DMS114 treated with DMSO at 0.1 percent for 48 hours (cell line): ENCODE results near the gene EXOC6.
A peak's percentile ranks its signal among the peaks of the same experiment; 100 is the strongest.
"Not testable (repeated sequence)": the region's sequence is repeated elsewhere in the genome, so short reads cannot be mapped to it uniquely, and the experiment has no call there.

Source experiments
- DNase-seq: peaks from one replicate; lab custom pipeline; 2025; ENCODE audit not compliant: unreplicated experiment; lab: John Stamatoyannopoulos, UW

The EXOC6 gene

DNA sequence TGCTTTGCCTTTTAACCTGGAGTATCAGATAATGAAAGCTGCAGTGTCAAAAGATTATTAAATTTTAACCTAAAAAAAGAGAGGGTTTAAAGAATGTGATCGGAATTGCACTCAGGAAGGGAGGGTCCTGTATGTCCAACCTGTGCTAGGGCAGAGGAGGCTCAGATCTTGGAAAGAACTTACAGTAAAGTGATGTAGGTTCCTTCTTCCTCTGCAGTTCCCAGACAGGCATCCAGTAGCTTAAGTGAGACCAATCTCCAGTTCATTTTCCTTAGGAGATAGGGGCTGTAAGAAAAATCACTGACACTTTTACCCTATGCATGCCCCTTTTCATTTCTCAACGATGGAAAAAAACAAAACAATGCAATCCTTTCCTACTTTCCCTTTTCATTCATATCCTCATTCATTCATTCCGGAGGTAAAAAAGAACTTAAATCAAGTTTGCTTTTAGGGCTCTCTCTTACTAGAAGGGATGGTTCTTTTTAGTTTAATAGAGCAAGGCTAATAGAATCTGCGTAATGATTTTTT, 28.3 kb downstream of the EXOC6 start:
- no peak for DNase-seq

DNA sequence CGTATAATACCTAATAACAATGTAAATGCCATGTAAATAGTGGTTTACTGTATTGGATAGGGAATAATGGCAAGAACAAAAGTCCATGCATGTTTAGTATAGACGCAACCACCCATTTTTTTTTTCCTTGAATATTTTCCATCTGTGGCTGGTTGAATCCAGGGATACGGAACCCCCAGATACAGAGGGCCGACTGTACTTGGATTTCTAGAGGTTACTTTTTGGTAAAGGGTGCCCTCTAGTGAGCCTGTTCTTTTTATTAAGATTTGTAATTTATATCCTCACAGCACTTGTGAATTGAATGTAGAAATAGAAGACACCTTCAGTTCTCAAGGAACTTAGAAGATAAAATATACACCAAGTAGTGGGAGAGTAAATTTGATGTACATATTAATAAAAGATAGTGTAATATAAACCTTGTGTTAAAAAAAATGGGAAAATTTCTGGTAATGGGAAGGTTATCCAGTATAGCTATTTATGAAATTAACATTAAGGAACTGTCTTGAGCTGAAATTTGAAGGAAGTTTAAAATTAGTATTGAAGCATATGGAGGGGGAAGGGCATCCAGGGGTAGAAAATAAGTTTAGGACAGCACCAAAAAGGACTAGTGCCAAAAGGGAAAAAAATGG, 32.0 kb downstream of the EXOC6 start:
- peak; percentile 70 for DNase-seq

DNA sequence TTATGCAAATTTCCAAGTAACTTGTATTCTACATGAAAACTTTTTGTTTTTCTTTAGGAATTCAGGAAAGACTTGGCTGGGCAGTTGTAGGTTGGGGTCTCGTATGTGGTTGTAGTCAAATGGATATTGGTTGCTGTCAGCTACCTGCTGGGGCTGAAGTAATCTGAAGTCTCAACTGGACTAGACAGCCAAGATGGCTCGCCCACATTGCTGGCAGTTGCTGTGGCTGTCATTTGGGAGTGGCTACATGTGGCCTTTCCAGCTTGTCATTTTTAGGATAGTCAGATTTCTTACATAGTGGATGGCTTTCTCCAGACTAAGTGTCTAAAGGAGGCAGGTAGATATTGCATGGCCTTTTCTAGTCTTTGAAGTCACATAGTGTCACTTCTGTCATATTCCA, 32.6 kb downstream of the EXOC6 start:
- no peak for DNase-seq

DNA sequence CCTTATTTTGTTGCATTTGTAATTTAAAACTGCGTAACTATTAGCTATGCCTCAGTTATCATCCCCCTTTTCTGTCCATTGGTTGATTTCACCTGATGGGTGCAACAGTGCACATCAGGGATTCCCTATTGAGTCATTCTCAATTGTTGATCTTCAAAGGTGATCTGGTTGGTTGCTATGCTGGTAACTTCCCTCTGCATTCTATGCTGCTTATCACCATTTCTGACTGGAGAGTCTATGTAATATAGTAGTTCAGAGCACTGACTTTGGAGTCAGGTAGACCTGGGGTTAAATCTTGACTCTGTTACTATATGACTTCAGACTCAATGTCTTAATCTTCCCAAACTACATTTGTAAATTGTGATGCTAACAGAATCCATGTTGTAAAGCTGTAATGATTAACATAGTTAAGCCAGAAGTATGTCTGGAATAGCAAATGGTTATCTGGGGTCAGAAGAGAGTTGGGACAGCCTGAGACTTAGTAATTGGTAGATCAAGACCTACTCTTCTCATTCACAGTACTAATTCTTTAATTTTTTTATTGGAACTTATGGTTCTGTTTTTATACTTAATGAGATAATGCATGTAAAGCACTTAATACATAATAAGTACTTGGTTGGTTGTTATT, 38.1 kb downstream of the EXOC6 start:
- no peak for DNase-seq

DNA sequence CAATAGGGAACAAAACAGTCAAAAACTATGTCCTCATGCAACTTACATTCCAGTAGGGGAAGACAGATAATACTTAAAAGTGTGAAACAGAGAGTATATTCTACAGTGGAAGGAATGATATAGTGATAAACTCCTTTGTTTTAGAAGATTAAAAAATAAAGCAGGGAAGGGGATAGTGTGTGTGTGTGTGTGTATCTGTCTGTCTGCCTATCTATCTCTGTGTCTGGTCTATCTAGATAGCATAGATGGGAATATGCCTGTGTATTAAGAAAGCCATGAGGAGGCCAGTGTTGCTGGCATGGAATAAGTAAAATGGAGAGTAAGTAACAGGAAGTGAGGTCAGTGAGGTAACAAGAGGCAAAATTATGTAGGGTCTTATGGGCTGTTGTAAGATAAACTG, 42.2 kb downstream of the EXOC6 start:
- DNase-seq = no peak

DNA sequence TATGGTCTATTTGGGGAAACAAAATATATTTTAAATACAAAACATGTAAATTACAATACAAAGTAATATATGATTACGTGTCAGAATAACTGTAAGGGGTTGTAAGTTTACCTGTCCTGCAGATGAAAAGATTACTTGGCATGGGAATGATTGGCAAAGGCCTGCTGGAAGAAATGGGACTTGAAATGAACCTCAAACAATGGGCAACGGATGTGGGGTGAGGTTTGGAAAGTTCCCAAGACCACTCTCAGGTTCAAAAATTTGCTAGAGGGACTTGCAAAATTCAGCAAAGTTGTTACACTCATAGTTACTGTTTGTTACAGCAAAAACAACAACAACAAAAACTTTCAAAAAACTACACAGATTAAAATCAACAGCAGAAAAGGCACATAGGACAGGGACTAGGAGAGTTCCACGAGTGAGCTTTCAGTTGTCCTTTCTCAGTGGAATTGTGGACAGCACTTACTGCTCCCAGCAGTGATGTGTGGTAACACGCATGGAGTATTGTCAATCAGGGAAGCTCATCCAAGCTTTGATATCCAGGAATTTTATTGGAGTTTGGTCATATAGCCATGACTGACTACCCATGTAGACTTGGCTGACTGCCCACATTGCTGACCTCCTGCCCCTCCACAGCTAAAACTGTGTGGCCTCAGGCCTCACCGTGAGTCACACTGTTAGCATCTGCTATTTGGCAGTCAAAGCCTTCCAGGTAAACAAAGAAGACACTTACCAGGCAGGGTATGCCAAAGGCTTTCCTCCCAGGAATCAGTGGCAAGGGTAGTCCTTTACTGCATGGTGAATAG, 43.8 kb downstream of the EXOC6 start:
- no peak for DNase-seq

DNA sequence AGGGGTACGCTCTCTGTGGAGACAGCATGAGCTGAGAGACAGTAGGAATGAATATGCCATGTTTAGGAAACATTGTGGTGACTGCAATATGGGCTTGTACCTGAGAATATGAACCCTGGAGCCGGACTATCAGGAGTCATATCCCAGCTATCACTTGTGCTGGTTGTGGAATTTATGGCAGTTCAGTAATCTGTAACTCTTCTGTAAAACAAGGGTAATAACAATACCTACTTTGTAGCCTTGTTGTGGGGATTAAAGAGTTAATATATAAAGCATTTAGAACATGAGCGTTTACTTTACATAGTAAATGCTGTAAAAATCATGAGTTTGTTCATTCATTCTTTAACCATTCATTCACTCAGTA, 44.4 kb downstream of the EXOC6 start:
- no peak for DNase-seq

DNA sequence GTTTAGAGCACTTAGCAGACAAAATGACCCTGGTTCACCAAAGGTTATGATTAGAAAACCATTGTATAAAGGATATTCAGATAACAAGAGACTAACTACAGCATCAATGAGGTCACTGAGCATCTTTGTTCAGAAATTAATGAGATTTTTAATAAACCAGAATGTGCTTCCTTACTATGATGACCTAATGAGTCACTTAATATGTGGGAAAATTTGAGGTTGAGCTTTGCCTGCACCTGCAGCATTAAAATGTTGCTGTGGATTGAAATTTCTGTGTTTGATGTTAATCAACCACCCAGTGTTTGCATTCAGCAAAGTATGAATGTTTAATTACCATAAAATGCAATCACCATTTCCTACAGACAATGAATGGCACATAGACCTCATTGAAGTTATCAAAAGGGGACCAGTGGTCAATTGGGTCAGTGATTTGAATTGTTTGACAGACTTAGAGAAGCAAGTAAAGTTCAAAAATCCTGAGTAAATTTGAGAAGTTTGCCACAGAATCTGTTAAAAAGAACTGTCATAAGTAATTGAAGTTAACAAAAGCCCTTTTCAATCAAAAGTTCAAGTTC, 45.8 kb downstream of the EXOC6 start:
- DNase-seq = no peak

DNA sequence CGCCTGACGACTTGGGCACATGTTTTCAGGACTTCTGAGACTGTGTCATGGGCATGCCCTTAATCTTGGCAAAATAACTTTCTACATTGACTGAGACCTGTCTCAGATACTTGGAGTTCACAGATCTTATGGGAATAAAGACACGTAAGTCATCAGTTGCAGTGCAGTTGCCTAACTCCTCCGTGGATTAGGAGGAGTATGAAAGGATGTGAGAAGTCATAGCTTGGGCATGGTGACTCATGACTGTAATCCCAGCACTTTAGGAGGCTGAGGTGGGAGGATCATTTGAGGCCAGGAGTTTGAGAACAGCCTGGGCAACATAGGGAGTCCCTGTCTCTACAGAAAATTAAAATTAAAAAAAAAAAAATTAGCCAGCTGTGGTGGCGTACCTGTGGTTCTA, 49.6 kb downstream of the EXOC6 start:
- DNase-seq = no peak

DNA sequence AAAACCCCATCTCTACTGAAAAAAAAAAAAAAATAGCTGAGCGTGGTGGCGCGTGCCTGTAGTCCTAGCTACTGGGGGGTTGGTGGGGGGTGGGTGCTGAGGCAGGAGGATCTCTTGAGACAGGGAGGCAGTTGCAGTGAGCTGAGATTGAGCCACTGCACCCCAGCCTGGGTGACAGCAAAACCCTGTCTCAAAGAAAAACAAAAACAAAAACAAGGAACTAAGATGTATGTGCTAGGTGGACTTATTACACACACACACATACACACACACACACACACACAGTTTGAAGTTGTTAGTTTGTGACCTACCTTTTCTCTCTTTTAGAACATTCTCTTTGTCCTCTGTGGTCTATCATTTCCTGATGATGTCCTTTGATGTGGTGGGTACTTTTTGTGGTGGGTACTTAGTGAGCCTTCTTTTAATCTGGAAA, 53.5 kb downstream of the EXOC6 start:
- no peak for DNase-seq

DNA sequence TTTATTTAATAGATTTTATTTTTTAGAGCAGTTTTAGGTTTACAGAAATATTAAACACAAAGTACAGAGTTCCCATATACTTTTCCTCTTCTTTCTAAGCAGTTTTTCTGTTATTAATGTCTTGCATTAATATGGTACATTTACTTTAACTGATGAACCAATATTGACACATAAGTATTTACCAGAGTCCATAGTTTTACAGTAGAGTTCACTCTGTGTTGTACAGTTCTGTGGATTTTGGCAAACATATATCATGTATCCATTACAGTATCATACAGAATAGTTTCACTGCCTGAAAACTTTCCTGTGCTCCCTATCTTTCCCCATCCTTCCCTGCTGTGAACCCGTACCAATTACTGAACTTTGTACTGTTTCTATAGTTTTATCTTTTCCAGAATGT, 55.3 kb downstream of the EXOC6 start:
- no peak for DNase-seq

DNA sequence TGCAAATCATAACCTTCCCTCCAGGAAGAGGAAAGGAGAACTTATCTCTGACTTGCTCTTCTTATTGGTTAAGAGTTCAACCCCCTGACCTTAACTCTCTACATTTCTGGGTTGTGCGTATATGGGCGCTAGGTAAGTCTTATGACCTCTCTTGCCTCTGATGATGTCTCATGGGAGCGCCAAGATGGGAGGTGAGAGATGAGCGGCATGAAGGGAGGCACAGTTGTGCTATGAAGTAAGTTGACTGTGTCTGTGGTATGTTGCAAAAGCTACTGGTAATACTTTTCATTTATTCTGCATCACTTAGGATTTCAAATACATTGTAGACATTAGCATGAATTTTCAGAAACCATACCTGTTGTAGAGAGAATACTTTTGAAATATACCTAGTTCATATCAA, 59.0 kb downstream of the EXOC6 start:
- no peak for DNase-seq

DNA sequence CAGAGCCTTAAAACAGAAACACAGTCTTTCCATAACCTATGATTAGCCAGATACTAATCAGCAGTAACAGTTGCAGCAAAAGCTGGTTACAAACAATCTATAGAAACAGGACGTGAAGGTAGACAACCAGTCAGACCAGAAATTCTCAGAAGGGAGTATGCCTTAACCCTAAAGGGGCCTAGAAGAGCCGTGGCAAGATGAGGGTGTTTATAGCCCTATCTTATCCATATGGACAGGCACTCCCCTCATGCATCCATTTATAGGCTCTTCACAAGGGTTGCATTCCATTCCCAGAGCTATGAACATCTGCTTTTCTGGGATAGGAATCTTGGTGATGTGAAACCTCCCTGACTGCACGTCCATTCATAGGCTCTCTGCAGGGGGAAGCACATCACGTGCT, 64.3 kb downstream of the EXOC6 start:
- not testable (repeated sequence) for DNase-seq

DNA sequence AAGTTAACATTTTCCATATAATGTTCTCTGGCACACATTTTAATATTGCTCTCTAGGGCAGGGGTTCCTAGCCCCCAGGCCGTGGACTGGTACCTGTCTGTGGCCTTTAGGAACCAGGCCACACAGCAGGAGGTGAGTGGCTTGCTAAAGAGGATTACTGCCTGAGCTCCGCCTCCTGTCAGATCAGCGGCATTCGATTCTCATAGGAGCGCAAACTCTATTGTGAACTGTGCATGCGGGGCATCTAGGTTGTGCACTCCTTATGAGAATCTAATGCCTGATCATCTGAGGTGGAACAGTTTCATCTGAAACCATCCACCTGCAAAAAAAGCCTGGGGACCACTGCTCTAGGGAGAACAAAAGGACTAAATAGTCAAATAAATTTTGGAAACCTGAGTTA, 65.7 kb downstream of the EXOC6 start:
- DNase-seq = no peak

DNA sequence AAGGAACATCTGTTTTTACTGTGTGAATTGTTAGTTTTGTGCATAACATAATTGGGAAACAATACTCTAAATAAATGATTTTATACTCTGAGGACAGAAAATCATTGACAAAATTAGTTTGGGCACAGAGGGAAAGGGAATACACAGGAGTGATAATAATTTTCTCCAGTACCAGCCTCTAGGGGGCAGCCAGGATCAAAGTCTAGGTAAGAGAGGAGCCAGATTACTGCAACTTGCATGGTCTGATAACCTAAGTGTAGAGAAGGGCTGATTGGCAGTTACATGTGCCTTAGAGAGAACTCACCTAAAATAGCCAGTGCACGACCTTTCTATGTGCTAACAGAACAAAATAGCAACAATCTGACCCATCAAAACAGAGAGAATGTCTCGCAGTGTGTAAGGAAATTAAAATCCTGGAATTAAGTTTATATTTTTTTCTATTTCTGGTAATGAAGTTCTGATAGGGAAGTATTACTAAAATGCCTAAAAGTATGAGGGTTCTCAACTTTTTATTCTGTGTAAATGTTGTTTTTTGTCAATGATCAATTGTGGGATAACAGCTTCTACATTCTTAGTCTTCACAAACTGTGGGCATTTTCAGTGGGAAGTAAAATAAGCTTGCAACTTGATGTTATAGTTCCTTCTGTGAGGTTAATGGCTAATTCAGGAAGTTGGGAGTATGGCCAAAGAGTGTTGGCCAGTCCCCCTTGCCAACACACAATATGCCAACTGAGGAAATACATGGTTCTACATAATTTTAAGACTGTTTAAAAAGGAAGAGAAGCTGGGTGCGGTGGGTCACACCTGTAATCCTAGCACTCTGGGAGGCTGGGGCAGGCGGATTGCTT, 66.4 kb downstream of the EXOC6 start:
- DNase-seq = peak; percentile 48

DNA sequence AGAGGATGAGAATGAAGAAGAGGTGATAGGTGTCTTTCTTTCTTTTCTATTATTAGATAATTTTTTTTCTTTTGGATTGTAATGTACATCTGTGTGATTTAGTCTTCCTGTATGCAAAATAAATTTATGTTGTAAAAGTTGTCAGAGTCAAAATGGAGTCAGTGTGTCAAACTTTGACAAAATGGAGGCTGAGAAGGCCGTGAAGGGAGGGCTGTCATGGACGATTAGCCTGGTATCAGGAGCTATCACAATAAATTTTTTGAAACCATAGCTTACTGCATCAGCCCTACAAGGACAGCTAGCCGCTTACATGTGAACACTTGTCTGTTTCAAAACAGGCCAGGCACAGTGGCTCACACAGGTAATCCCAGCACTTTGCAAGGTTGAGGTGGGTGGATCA, 67.6 kb downstream of the EXOC6 start:
- DNase-seq = no peak

DNA sequence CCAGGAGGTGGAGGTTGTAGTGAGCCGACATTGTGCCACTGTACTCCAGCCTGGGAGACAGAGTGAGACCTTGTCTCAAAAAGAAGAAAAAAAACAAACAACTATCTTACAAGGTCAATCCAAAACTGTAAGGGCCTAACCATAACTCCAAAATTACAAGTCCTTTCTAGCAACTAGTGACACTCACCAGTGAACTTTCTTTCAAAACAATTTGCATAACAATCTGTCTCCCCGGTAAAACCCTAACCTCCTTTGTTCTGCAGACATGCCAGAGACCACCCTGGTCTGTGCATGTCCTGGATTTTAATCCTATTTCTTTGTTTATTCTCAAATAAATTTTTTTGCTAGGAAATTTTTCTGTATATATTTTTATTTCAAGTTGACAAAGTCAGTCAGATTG, 68.1 kb downstream of the EXOC6 start:
- DNase-seq = no peak

DNA sequence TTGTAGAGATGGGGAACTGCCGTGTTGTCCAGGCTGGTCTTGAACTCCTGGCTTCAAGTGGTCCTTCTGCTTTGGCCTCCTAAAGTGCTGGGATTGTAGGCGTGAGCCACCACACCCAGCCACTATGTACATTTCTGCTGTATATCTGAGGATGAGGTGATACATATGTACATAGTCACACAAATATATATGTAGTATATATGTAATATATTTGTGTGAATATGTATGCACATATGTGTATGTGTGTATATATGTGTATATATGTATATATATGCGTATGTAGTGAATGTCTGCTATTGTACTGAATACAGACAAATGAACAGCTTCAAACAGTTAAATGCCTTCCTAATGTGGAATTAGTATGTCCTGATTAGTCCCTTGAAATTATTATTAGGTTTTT, 70.3 kb downstream of the EXOC6 start:
- DNase-seq = no peak

DNA sequence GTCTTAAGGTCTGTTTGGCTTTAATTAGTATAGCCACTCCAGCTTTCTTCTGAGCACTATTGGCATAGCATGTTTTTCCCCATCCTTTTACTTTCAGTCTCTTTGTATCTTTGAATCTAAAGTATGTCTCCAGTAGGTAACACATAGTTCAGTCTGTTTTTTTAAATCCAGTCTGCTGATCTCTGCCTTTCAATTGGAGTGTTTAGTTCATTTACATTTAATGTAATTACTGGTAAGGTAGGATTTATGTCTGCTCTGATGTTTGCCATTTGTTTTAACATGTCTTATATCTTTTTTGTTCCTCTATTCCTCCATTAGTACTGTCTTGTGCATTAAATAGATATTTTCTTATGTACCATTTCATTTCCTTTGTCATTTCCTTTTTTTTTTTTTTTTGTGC, 72.5 kb downstream of the EXOC6 start:
- DNase-seq = no peak

DNA sequence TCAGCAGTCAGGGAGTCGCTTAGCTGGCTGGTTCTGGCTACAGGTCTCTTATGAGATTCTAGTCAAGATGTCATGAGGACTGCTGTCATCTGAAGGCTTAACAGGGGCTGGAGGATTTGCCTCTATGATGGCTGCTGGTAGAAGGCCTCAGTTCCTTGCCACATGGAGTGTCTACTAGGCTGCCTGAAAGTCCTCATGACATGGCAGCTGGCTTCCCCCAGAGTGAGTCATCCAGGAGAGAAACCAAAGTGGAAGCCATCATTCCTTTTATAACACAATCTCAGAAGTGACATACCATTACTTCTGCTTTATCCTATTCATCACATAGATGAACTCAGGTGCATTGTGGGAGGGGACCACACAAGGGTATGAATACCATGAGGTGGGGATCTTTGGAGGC, 75.1 kb downstream of the EXOC6 start:
- no peak for DNase-seq

DNA sequence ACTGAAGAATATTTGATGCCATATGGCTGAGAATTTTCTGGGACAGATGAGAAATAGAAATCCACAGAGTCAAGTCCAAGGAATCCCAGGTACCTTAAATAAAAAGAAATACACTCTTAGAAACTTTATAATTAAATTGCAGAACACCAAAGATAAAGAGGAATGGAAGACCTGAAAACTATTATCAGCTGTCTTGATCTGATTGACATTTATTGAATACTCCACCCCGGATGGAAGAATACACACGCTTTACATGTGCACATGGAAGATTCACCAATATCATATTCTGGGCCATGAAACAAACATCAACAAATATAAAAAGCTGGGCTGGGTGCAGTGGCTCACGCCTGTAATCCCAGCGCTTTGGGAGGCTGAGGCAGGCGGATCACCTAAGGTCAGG, 81.6 kb downstream of the EXOC6 start:
- no peak for DNase-seq
